Calu3 (cell line): ENCODE data around the gene IL3RA. TPM values are rescaled to one million over a fixed set of nuclear protein-coding genes. Genes with fewer than 3 reads are reported as not detected.

Experiments
- BruUV-seq: library from RNA; stranded (reverse); fragments of 400-500 nt; replicated peaks from 2 replicates; lab custom pipeline; 2021; lab: Mats Ljungman, UMichigan
- CTCF ChIA-PET: fragments of 300-600 bp; sonication (Branson Sonifier 250); formaldehyde crosslinking; loops from one replicate; lab custom pipeline; 2022; ENCODE audit warnings: antibody characterized with exemption; lab: Charles Lee
- DNase-seq: peaks from one replicate; pipeline ENCODE4 v3.0.0; 2022
- H3K27ac Mint-ChIP-seq: one replicate; pipeline ENCODE4 v1.8.0; 2022; ENCODE audit warnings: mixed read lengths; ENCODE audit not compliant: unreplicated experiment
- H3K27me3 Mint-ChIP-seq: one replicate; pipeline ENCODE4 v1.8.0; 2022; ENCODE audit warnings: mixed read lengths; ENCODE audit not compliant: unreplicated experiment
- H3K36me3 Mint-ChIP-seq: one replicate; pipeline ENCODE4 v1.8.0; 2022; ENCODE audit warnings: mild to moderate bottlenecking, moderate library complexity, mixed read lengths; ENCODE audit not compliant: insufficient read depth, unreplicated experiment
- H3K4me1 Mint-ChIP-seq: one replicate; pipeline ENCODE4 v1.8.0; 2022; ENCODE audit warnings: mild to moderate bottlenecking, low read depth, mixed read lengths; ENCODE audit not compliant: unreplicated experiment
- H3K4me3 Mint-ChIP-seq: one replicate; pipeline ENCODE4 v1.8.0; 2022; ENCODE audit warnings: mild to moderate bottlenecking, low read depth, moderate library complexity, mixed read lengths; ENCODE audit not compliant: unreplicated experiment
- H3K9me3 Mint-ChIP-seq: one replicate; pipeline ENCODE4 v1.8.0; 2022; ENCODE audit warnings: low read depth, mixed read lengths; ENCODE audit not compliant: unreplicated experiment
- intact Hi-C: fragments of 100-400 bp; cut with micrococcal nuclease; formaldehyde crosslinking; loops from one replicate; pipeline ENCODE4 v1.10.0; 2022; ENCODE audit not compliant: unreplicated experiment
- total RNA-seq: library from RNA; stranded (reverse); gene quantifications from 2 replicates; pipeline ENCODE4 v1.2.3, GENCODE V29; 2022
- TF ChIP-seq, protein P1 (sequence below): fragments of 200-600 bp; IDR thresholded peaks from one replicate; pipeline ENCODE4 v1.8.0; 2022; ENCODE audit warnings: antibody characterized with exemption; ENCODE audit not compliant: unreplicated experiment

The IL3RA gene
- total RNA-seq, 1 experiment from 2014 or later: not detected

DNA sequence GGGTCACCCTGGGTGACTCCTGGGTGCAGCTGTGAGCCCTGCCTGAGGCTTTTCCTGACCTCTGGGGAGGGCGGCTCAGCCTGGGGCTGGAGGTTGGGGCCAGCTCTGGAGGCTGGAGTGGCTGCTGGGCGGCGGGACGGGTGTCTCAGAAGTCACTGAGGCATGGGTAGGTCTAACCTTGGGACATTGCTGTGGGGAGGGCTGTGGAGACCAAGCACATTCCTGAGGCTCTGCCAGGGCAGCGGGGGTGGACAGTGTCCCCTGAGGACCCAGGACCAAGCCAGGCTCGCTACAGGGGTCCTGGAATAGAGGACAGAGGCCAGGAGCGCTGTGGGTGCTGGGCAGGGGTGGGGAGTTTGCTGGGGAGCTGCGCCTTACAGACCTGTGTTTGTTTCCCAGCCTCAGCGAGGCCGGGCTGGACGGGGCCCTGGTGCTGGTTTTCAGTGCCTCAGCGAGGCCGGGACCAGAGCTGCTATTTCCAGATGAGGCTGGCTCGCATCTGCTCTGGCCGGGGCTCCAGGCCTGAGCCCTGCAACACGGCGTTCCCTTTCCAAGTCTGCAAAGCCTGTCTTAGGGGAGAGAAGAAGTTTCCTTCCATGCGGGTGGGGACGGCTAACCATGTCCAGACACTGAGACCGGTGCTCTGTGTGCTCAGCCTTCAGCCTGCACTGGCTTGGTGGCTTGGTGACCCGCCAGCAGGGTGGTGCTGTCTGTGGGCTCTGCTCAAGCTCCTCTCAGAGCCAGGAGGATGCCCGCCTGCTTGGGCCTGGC is 58.3 kb downstream of the IL3RA start:
- intact Hi-C loops: no loop called here
- H3K9me3 Mint-ChIP-seq: no peaks in the 10 kb centered on the region
- H3K36me3 Mint-ChIP-seq: peaks cover 62% of the 10 kb centered on the region
- peak overlapping the region; percentile 8 for H3K27ac Mint-ChIP-seq
- DNase-seq: no peak
- no TSS peak for BruUV-seq
- peak overlapping the region; percentile 92 for H3K4me3 Mint-ChIP-seq
- TF ChIP-seq, protein P1, sequence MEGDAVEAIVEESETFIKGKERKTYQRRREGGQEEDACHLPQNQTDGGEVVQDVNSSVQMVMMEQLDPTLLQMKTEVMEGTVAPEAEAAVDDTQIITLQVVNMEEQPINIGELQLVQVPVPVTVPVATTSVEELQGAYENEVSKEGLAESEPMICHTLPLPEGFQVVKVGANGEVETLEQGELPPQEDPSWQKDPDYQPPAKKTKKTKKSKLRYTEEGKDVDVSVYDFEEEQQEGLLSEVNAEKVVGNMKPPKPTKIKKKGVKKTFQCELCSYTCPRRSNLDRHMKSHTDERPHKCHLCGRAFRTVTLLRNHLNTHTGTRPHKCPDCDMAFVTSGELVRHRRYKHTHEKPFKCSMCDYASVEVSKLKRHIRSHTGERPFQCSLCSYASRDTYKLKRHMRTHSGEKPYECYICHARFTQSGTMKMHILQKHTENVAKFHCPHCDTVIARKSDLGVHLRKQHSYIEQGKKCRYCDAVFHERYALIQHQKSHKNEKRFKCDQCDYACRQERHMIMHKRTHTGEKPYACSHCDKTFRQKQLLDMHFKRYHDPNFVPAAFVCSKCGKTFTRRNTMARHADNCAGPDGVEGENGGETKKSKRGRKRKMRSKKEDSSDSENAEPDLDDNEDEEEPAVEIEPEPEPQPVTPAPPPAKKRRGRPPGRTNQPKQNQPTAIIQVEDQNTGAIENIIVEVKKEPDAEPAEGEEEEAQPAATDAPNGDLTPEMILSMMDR: no peak
- peaks cover 10% of the 10 kb centered on the region for H3K4me1 Mint-ChIP-seq
- CTCF ChIA-PET: no interaction called here
- H3K27me3 Mint-ChIP-seq: no peaks in the 10 kb centered on the region

DNA sequence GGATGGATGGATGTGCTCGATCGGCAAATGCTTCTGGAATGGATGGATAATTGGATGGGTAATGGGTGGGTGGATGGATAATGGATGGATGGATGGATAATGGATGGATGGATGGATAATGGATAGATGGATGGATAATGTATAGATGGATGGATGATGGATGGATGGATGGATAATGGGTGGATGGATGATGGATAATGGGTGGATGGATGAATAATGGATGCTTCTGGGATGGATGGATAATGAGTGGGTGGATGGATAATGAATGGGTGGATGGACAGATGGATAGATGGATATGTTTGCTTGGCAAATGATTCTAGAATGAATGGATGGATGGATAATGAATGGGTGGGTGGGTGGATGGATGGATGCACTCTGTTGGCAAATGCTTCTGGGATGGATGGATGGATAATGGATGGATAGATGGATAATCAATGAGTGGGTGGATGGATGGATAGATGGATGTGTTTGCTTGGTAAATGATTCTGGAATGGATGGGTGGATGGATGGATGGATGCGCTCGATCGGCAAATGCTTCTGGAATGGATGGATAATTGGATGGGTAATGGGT is 59.1 kb downstream of the IL3RA start:
- H3K4me1 Mint-ChIP-seq: peaks cover 10% of the 10 kb centered on the region
- H3K27me3 Mint-ChIP-seq: no peaks in the 10 kb centered on the region
- no peak overlapping the region for H3K4me3 Mint-ChIP-seq
- no peak for DNase-seq
- no TSS peak for BruUV-seq
- no peak overlapping the region for H3K27ac Mint-ChIP-seq
- TF ChIP-seq, protein P1: no peak
- peaks cover 54% of the 10 kb centered on the region for H3K36me3 Mint-ChIP-seq
- CTCF ChIA-PET: no interaction called here
- H3K9me3 Mint-ChIP-seq: no peaks in the 10 kb centered on the region
- intact Hi-C loops: no loop called here

DNA sequence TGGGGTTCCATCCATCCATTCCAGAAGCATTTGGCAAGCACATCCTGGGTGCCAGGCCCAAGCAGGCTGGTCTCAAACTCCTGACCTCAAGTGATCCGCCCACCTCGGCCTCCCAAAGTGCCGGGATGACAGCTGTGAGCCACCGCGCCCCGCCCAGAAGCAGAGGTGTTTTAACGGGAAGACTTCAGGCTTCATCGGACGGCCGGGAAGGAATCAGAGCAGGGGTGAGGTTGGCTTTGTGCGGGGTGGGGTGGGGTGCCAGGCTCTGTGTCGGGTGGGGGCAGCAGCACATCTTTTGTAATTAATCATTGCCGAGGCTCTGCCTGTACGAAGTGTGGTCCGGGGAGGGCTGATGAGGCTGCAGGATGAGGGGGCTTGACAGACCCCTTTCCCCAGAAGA is 60.4 kb downstream of the IL3RA start:
- TF ChIP-seq, protein P1: no peak
- Mint-ChIP-seq H3K27ac (no peak overlapping the region), H3K4me3 (no peak overlapping the region), H3K9me3 (no peaks in the 10 kb centered on the region), H3K4me1 (peaks cover 10% of the 10 kb centered on the region), H3K27me3 (no peaks in the 10 kb centered on the region), H3K36me3 (peaks cover 41% of the 10 kb centered on the region)
- DNase-seq: no peak
- no TSS peak for BruUV-seq
- intact Hi-C loops: no loop called here
- CTCF ChIA-PET: no interaction called here

DNA sequence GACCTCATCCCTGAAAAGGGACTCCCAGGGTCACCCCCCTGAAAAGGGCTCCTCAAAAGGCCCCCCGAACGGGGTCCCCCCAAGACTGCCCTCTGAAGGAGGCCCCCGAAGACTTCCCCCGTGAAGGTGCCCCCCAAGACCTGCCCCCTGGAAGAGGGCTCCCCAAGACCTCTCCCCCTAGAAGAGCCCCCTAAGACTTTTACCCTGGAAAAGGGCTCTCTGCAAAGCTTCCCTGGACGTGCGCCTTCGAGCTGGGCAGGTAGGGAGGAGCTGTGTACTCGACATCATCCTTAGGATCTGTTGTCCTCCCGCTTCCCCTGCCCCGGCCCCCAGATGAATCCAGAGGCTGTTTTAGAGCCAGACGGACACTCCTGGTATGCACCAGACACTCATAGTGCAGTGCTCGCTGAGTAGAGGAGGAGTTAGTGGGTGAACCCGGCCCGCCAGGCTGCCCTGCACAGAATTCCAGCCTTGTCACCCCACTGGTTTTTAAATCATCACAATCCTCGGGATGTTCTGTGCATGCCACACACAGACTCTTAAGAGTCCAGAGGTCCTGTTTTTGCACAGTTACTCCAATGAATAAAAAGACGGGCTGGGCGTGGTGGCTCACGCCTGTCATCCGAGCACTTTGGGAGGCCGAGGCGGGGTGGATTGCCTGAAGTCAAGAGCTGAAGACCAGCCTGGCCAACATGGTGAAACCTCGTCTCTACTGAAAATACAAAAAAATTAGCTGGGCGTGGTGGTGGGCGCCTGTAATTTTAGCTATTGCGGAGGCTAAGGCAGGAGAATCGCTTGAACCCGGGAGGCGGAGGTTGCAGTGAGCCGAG is 61.1 kb downstream of the IL3RA start:
- Mint-ChIP-seq H3K9me3 (no peaks in the 10 kb centered on the region), H3K27me3 (no peaks in the 10 kb centered on the region), H3K4me3 (no peak overlapping the region), H3K4me1 (peaks cover 10% of the 10 kb centered on the region), H3K36me3 (peaks cover 35% of the 10 kb centered on the region), H3K27ac (no peak overlapping the region)
- CTCF ChIA-PET: no interaction called here
- no TSS peak for BruUV-seq
- DNase-seq: no peak
- TF ChIP-seq, protein P1: no peak
- intact Hi-C loops: no loop called here
